T1000 (cell line): Measurements from ENCODE around the gene HNRNPUL2.
"Not testable (repeated sequence)": the region's sequence is repeated elsewhere in the genome, so short reads cannot be mapped to it uniquely, and the experiment has no call there.

ENCODE experiments used
- DNase-seq: peaks from one replicate; lab custom pipeline; 2025; ENCODE audit warnings: mixed read lengths; lab: John Stamatoyannopoulos, UW

HNRNPUL2 gene

DNA sequence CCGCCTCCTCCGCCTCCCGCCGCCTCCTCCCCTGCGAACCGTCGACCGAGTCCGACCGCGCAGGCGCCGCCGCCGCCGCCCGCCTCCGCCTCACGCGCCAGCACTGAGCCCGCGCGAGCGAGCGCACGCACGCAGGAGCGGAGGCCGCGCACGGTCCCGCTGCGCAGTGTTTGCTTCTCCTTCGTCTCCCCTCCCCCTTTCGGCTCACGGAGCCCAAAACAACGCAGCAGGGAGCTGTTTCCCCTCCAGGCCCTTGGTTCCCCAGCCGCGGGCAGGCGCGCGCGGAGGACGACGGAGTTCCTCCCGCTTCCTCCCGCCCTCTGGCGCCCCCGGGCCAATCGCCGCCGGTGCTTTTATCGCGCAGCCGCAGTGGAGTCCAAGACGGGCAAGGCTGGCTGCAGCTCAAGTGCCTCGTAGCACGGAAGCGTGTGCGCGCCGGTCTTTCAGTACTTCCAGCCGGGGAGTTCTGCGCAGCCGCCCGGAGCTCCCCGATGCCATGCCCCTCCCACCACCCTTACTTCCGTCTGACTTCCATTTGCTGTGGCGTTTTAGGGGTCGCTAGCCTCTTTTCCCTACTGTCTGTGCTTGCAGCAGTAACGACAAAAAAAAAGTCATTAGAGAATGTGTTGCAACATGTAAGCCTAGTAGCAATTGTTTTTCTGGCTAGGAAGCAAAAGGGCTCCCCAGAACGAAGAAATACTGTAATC, at the start of gene HNRNPUL2:
Gene HNRNPUL2, minus strand, starts transcription at position 293 of the 707 bp plus-strand sequence. CDS start 301 bp downstream, outside the sequence.
- peak; percentile 97 for DNase-seq

GRCh38 chr11:62775646-62776045, 48.4 kb upstream of the HNRNPUL2 start:
- DNase-seq: no peak

DNA sequence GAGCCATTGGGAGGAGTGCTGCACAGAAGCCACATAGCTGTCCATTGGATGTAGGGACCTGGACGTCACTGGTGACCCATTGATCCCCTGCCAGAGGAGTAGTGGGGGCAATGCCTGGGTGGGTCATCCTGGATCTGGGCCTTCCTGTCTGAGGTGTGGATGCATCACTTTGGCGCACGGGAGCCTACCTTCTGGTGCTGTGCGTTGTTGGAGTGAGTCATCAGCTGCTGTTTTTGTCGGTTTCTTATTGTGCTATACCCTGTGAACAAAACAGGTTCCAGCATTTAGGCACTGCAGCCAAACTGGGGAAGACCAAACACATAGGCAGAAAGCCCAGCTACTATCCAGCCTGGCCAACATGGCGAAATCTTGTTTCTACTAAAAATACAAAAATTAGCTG, 47.1 kb upstream of the HNRNPUL2 start:
- DNase-seq: no peak

- DNase-seq: peak; percentile 98
Measured at GRCh38 chr11:62771144-62772021, 44.1 kb upstream of the HNRNPUL2 start, which contains the start of gene TAF6L. Gene TAF6L (plus strand): TSS chr11:62771396. CDS start chr11:62775784, 4,388 bp downstream.

DNA sequence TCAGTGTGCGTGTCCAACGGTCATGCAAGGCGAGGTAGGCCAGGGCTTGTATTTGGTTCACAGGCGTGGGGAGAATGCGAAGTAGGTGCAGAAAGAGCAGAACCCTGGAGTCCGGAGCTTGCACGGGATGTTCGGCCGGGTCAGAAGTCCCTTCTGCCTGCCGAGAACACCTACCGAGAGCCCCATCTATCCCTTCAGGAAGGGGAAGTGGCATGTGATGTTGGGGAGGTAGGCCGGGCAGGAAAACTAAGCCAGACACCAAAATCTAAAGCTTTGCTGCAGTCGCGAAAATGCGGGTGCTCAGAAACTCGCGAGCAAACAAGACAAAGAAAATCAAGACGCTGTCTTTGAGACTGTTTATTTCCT, 43.5 kb upstream of the HNRNPUL2 start:
- DNase-seq: no peak

GRCh38 chr11:62760867-62761227, 33.6 kb upstream of the HNRNPUL2 start:
- DNase-seq: not testable (repeated sequence)

DNA sequence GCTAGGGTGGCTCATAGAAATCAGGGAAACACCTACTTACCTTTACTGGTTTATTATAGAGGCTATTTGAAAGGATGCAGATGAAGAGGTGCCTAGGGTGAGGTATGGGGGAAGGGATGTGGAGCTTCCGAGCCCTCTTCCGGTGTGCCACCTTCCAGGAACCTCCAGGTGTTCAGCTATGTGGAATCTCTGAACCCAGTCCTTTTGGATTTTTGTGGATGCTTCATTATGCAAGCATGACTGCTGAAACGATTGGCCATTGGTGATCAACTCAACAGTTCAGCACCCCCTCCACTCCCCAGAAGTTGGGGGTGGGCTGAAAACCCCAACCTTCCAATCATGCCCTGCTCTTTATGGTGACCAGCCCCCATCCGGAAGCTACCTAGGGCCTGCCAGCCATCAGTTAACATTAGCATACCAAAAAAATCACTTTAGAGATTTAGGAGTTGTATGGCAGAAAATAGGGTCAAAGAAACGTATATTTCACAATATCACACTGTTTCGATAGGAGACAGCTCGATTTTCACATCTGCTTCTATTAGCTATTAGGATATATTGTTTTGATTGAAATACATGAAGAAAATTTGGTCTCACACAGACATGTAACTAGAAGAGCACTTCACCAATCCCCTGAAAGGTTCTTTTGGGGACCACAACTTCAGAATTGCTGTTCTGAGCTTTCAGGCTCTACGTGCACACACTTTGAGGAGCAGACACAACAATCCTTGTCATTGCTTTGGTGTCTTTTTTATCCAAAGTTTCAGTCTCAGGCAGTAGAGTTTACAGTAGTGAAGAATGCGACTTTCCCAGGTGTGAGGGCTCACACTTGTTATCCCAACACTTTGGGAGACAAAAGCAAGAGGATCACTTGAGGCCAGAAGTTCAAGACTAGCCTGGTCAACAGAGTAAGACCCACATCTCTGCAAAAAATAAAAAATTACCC, 30.9 kb upstream of the HNRNPUL2 start:
- no peak for DNase-seq

DNA sequence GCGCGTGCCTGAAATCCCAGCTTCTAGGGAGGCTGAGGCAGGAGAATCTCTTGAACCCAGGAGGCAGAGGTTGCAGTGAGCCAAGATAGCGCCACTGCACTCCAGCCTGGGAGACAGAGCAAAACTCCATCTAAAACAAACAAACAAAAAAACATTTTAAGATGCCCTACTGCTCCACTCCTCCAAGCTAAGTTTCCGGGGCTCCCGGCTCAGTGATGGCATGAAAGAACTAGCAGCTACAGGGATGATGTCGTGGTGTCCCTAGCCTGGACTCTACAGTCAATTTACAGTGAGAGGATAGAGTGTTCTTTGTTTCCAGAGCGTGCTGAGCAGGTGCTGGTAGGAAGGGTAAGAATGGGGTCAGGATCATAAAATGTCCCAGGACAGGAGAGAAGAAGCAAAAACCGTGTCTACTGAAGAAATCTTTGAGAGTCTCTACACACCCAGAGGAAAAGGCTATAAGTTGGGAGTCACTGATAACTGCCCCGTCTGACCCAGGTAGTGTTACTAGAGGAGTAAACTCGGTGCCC, 27.9 kb upstream of the HNRNPUL2 start:
- DNase-seq: no peak

DNA sequence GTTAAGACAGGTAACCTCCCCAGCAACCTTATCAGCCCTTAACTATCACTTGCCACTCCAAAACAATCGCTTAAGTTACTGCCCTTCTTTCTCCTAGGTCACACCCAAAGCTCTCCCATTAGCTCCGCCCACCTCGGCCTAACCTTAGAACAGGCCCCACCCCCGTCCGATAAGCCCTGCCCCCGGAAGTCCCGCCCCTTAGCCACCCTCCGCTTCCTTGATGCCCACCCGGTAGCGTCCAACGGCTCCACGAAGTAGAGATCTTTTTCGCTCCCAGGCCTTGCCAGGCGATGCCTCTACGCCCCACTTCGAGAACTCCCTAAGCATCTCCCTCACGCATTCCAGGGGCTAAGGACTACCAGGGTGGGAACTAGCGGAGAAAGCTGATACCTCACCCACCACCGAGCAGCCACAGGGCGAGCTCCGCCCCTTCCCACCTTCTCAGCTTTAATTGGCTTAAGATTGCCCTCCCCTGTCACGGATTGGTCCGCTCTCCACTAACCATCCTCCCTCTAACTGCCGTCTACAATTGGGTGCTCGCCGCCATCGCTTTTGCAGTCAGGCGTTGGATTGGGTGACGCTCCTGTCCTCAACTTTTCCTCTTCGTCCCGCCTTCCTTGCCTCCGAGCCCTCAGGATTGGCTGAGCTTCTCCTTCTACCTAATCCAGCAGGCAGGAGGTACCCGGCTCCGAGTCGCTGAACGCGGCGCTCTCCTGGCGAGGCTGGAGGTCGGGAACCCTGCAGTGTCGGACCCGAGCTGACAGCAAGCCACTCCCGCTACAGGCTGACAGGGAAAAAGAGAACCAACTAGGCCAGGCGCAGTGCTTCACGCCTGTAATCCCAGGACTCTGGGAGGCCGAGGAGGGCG, 26.7 kb upstream of the HNRNPUL2 start, which contains the start of gene ZBTB3:
Gene ZBTB3, minus strand, starts transcription at position 425 of the 868 bp plus-strand sequence. CDS start 496 bp downstream, outside the sequence.
- peak; percentile 98 for DNase-seq

GRCh38 chr11:62752994-62753735, 25.9 kb upstream of the HNRNPUL2 start:
- no peak for DNase-seq

- no peak for DNase-seq
Measured at GRCh38 chr11:62752177-62752785, 25.0 kb upstream of the HNRNPUL2 start.

DNA sequence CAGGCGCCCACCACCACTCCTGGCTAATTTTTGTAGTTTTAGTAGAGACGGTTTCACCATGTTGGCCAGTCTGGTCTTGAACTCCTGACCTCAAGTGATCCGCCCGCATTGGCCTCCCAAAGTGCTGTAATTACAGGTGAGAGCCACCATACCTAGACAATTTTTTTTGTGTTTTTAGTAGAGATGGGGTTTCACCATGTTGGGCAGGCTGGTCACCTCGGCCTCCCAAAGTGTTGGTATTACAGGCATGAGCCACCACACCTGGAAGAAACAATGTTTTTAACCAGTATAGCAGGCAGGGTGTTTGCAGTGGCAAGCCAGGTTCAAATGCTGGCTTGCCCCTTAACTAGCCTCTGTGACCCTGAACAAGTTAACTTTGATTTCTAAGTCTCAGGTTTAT, 22.7 kb upstream of the HNRNPUL2 start:
- not testable (repeated sequence) for DNase-seq

DNA sequence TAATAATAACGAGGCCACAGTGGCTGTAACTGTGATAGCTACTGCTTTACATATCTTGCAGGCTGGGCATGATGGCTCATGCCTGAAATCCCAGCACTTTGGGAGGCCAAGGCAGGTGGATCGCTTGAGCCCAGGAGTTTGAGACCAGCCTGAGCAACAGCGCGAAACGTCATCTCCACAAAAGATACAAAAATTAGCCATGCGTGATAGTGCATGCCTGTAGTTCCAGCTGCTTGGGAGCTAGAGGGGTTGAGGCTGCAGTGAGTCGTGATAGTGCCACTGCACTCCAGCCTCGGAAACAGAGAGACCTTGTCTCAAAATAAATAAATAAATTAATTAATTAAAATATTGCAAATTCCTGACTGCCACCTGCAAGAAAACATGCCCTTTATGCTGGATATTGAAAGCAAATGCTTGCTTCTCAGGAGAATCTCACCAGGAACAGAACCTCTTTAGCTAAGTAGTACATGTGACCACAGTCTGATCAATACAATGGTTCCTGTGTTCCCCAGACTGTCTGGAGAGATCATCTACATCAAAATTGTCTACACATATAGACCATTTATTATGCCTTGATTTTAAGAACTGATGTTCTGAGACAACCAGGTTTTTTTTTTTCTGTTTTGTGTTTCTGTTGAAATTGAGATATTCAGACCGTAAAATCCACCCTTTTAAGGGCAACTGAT, 20.4 kb upstream of the HNRNPUL2 start:
- no peak for DNase-seq

- no peak for DNase-seq
Measured at GRCh38 chr11:62737196-62737595, 9.9 kb upstream of the HNRNPUL2 start.

DNA sequence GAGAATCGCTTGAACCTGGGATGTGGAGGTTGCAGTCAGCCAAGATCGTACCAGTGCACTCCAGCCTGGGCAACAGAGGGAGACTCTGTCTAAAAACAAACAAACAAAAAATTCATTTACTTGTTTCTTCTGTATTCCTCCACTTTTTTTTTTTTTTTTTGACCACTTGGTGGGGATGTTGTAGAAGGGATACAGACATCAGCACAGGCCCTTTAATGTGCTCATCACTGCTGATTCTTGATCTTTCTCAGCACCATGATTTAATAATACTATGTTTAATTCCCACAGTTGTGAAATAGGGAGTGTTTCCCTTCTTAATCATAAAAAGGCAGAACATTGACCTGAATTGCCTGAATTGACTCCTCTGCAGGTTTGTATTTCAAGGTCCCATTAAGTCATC, 5.6 kb upstream of the HNRNPUL2 start:
- no peak for DNase-seq

- not testable (repeated sequence) for DNase-seq
Measured at GRCh38 chr11:62730076-62730475, 2.8 kb upstream of the HNRNPUL2 start.

DNA sequence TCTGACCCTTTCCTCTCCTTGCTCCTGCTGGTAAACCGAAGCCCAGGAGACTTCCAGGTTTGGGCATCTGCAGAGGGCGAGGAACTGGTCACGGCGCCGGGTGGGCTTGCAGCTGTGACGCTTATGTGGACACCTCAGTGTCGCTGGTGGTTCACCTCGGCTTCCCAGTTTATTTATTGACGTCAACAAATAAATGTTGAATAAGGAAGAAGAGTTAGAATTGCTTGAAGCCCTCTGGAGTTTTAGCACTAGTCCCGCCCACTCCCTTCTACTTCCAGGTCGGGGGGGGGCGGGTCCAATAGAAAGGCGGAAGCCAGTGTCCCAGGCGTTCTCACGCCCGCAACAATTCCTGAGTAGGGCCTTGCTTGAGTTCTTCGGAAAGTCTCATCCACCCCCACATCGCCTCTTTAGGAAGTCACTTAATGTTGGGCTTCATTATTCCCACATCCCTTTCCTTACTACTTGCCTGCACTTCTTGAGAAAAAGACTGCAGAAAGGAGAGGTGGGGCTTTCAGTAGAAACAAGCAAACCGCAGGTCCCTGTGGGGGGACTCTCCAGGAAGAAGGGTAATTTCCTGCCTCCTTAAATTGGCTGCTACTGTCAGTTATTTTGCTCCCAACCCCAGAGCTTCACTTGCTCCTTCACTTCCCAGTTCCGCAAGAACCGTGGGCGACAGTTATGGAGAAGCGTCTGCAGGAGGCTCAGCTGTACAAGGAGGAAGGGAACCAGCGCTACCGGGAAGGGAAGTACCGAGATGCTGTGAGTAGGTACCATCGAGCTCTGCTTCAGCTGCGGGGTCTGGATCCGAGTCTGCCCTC, 1.1 kb upstream of the HNRNPUL2 start, which contains the start of gene TTC9C:
Gene TTC9C, plus strand, starts transcription at position 316 of the 818 bp plus-strand sequence. Its CDS starts 363 bp downstream, at position 679.
- peak; percentile 52 for DNase-seq

- DNase-seq: peak; percentile 87
Measured at GRCh38 chr11:62727872-62728170, 564 bp upstream of the HNRNPUL2 start.
